Omental fat pad (tissue), 4 donors: ENCODE data around the gene A2M. TPM values are rescaled to one million over a fixed set of nuclear protein-coding genes. Genes with fewer than 3 reads are reported as not detected.

ENCODE experiments used
- ATAC-seq: fragments of 150-250 bp; one replicate; pipeline ENCODE4 v1.9.1; 2016; ENCODE audit warnings: mild to moderate bottlenecking, moderate library complexity; ENCODE audit not compliant: low FRiP score
- DNase-seq: peaks from one replicate; pipeline ENCODE4 v3.0.0-alpha.2; 2019; ENCODE audit warnings: low spot score
- CTCF ChIP-seq, 3 donors: fragments of 450-650 bp; IDR thresholded peaks; one replicate each; pipeline ENCODE4 v1.5.1; 2016 to 2017; ENCODE audit warnings: antibody characterized with exemption in 3 of 3, mild to moderate bottlenecking in 3 of 3, moderate library complexity in 2 of 3
- total RNA-seq, 4 donors: library from RNA; depleted of rRNA; stranded (reverse); fragments of >200 nt; gene quantifications; one replicate each; pipeline ENCODE4 v1.1.0, GENCODE V29; 2016

The A2M gene
- total RNA-seq, 4 donors from 2014 or later, result 178 to 694 (median 529) TPM

GRCh38 chr12:9111525-9111924, 4.2 kb downstream of the A2M start:
- DNase-seq (no peak), ATAC-seq (no peak)
- no peak for TF ChIP-seq CTCF (IDR thresholded peaks at IDR 0.05)

- no peak for DNase-seq
- TF ChIP-seq CTCF (IDR thresholded peaks at IDR 0.05), result no peak
- no peak for ATAC-seq
Measured at GRCh38 chr12:9109737-9110491, 5.8 kb downstream of the A2M start.

- no peak for DNase-seq
- no peak for TF ChIP-seq CTCF (IDR thresholded peaks at IDR 0.05)
- ATAC-seq, result no peak
Measured at GRCh38 chr12:9109213-9109522, 6.6 kb downstream of the A2M start.

- TF ChIP-seq CTCF (IDR thresholded peaks at IDR 0.05), result no peak
- no peak for ATAC-seq
- DNase-seq, result no peak
Measured at GRCh38 chr12:9108504-9109212, 7.1 kb downstream of the A2M start.

- ATAC-seq (no peak), DNase-seq (no peak)
- TF ChIP-seq CTCF (IDR thresholded peaks at IDR 0.05), result no peak
Measured at GRCh38 chr12:9107542-9107873, 8.2 kb downstream of the A2M start.

GRCh38 chr12:9106610-9107541, 8.8 kb downstream of the A2M start:
- ATAC-seq (no peak), DNase-seq (no peak)
- TF ChIP-seq CTCF (IDR thresholded peaks at IDR 0.05), result no peak
